Measurements from ENCODE around the gene RETSAT. TPM values are rescaled to one million over a fixed set of nuclear protein-coding genes. Genes with fewer than 3 reads are reported as not detected.

RETSAT gene
- total and polyA plus RNA-seq, 2 of the 13 experiments (the other 11 are each of a cell fraction or from before 2014, with no cell fraction given), result 46.7 to 61.0 TPM

GRCh38 chr2:85327822-85328617, 26.3 kb downstream of the RETSAT start, which contains the start of gene TGOLN2 (continued):
- TF ChIP-seq ZHX1 (CRISPR knock-in tag; IDR thresholded peaks at IDR 0.05; ENCODE audit: low read depth) (peak; percentile 90), ZNF234 (CRISPR knock-in tag; conservative IDR thresholded peaks at IDR 0.05) (no peak), NR3C1 (CRISPR knock-in tag; IDR thresholded peaks at IDR 0.05) (no peak), ARNT2 (CRISPR knock-in tag; IDR thresholded peaks at IDR 0.05; ENCODE audit: low read depth) (peak; percentile 99), ZNF629 (CRISPR knock-in tag; conservative IDR thresholded peaks at IDR 0.05) (peak; percentile 60), RORA (CRISPR knock-in tag; IDR thresholded peaks at IDR 0.05) (no peak), CENPX (CRISPR knock-in tag; IDR thresholded peaks at IDR 0.05) (no peak), HOXA5 (CRISPR knock-in tag; IDR thresholded peaks at IDR 0.05) (peak; percentile 92; the same call in 1 of the 2 replicates), NR1H2 (CRISPR knock-in tag; IDR thresholded peaks at IDR 0.05; ENCODE audit: borderline replicate concordance, low read depth) (no peak; the same call in 1 of the 2 replicates), ZMYM3 (CRISPR knock-in tag; IDR thresholded peaks at IDR 0.05) (peak; percentile 75; the same call in 1 of the 2 replicates), ZNF660 (CRISPR knock-in tag; IDR thresholded peaks at IDR 0.05; ENCODE audit: borderline replicate concordance, low read depth) (peak; percentile 82), KLF16 (CRISPR knock-in tag; IDR thresholded peaks at IDR 0.05) (peak in 1 of 2 experiments; percentile 95; a peak in 2 of 4 replicates), MLX (CRISPR knock-in tag; IDR thresholded peaks at IDR 0.05) (no peak; the same call in none of the 2 replicates), RBFOX2 (IDR thresholded peaks at IDR 0.05; ENCODE audit: low read depth, low read length) (peak; percentile 100), CAMTA2 (CRISPR knock-in tag; IDR thresholded peaks at IDR 0.05; ENCODE audit: borderline replicate concordance) (no peak; the same call in 1 of the 2 replicates), REST (IDR thresholded peaks at IDR 0.05; ENCODE audit: borderline replicate concordance in 1 of 2, low read depth in 1 of 2, low read length in 2 of 2) (peak in 1 of 2 experiments; percentile 60; a peak in 1 of 4 replicates), ZNF431 (CRISPR knock-in tag; IDR thresholded peaks at IDR 0.05; ENCODE audit: borderline replicate concordance, low read depth) (no peak; the same call in 1 of the 2 replicates), ZNF20 (CRISPR knock-in tag; IDR thresholded peaks at IDR 0.05) (0 out of 2 replicates have a peak, but pooled peaks have one; percentile 43), EEA1 (CRISPR knock-in tag; IDR thresholded peaks at IDR 0.05; ENCODE audit: borderline replicate concordance) (peak; percentile 73; the same call in 1 of the 2 replicates), TCF7L2 (IDR thresholded peaks at IDR 0.05; ENCODE audit: low read depth, low read length) (no peak), MED1 (CRISPR knock-in tag; IDR thresholded peaks at IDR 0.05) (peak; percentile 89), CBX2 (IDR thresholded peaks at IDR 0.05; ENCODE audit: low read depth, low read length) (no peak), CBX2 (CRISPR knock-in tag; IDR thresholded peaks at IDR 0.05; ENCODE audit: low read depth) (peak; percentile 46; the same call in 1 of the 2 replicates)

Data from HepG2 (cell line).